Posterior vena cava (tissue), 2 donors: ENCODE measurements around the gene CCDC24. TPM values are rescaled to one million over a fixed set of nuclear protein-coding genes. Genes with fewer than 3 reads are reported as not detected.
A peak's percentile ranks its signal among the peaks of the same experiment; 100 is the strongest.

Experiments
- DNase-seq: peaks from one replicate; pipeline ENCODE4 v3.0.0-alpha.2; 2020; ENCODE audit warnings: low spot score
- intact Hi-C, 2 donors: fragments of 100-400 bp; cut with DNase I; formaldehyde crosslinking; loops; one replicate each; pipeline versions ENCODE4 v1.14.1 to v1.14.2; 2022 to 2023
- long read RNA-seq, 2 donors: library from polyadenylated mRNA; unstranded; transcript quantifications; one replicate each; pipeline ENCODE4 v2.0.0, GENCODE V29; 2020 to 2021
- total RNA-seq, 2 donors: library from RNA; stranded (reverse); fragmentation: NEBNext Ultra II Directional; extraction: Animal tissue kit (Norgen Biotek cat#: 25700); gene quantifications; one replicate each; pipeline ENCODE4 v1.2.1, GENCODE V29; 2021
- donor health status: DM: yes; HTN: yes; CAD: no.
- donor health status: DM: yes; HTN: yes; CAD: no.

Gene CCDC24
- 1 to 10 TPM; 2.5 to 4.1 TPM for total RNA-seq
- long read RNA-seq, donor 1, partial matches to known transcripts, result 1 of 6 reads
- long read RNA-seq, donor 1, other reads (novel, unspliced or antisense), result 5 of 6 reads
- long read RNA-seq, donor 2, partial matches to known transcripts, result 3 of 13 reads
- long read RNA-seq, donor 2, other reads (novel, unspliced or antisense), result 9 of 13 reads

DNA sequence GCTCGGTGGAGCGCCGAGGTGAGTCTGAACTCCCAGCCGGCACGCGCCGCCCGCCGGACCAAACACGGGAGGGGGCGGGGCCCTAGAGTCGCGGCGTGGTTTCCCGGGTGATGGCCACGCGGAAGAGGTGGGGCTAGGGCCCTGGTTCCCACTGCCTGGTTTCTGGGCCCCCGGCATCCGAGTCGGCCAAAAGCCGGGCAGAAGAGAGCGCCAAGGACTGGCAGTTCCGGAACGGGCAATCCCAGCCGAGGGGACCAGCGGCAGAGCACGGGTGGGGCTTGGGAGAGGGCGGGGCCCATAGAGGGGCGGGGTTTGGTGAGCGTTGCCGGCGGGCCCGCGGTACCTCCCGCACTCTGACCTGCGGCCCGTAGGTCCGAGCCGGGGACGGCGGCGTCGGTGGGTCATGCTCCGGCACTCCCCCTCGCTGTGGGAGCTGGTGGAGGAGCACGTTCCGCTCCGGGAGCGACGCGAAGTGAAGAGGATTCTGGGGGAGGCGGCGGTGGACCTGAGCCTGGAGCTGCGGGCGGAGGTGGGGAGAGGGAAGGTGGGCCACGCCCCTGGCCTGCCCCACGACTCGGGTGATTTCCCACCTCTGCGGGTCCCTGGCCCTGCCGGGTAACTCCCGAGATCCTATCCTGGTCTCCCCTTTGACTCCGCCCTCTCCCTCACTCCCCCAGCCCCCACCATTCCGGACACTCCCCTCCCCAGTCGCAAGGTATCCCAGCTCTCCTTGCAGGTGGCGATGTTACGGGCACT, at the start of gene CCDC24:
Gene CCDC24, plus strand, starts transcription at position 124 of the 756 bp plus-strand sequence. Its CDS starts 280 bp downstream, at position 404.
- peak; percentile 97 for DNase-seq
- intact Hi-C loops, result loop anchor here in 1 of 2 donors (5.0 kb wide), 1 partner anchor 439 kb away; no protein-coding TSS in a partner anchor

DNA sequence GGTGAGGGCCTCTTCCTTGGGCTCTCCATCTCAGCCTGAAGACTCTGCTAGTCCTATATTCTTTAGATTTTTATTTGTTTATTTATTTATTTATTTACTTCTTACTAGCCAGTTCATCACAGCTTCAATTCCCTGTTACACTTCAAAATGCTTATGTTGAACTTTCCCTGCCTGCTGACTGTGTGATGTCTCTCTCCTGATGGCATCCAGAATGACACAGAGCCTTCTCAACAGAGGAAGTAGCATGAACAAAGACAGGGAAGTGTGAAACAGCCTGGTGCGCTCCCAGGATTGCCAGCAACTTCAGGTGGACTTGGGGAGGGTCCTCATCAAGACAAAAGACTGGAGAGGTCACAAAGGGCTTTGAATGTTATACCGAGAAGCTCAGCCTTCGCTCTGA, 49.0 kb upstream of the CCDC24 start:
- DNase-seq, result peak; percentile 71
- intact Hi-C loops, result no loop called here

DNA sequence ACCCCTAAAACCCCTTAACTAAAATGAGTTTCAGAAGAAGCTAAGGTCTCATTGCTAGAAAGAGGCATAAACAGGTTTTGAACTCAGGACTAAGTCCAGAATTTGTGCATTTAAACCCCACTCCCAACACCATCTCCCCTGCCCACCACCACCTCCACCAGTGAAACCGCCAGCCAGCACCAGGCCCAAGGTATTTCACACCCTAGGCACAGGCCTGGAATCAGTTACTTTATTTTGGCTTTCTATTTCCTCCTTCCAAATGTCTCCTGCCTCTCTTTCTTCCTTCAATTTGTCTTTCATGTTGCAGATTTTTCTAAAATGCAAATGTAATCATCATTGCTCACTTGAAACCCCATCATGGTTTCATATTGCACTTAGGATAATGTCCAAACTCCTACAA, 46.5 kb upstream of the CCDC24 start:
- DNase-seq, result no peak
- intact Hi-C loops, result no loop called here

DNA sequence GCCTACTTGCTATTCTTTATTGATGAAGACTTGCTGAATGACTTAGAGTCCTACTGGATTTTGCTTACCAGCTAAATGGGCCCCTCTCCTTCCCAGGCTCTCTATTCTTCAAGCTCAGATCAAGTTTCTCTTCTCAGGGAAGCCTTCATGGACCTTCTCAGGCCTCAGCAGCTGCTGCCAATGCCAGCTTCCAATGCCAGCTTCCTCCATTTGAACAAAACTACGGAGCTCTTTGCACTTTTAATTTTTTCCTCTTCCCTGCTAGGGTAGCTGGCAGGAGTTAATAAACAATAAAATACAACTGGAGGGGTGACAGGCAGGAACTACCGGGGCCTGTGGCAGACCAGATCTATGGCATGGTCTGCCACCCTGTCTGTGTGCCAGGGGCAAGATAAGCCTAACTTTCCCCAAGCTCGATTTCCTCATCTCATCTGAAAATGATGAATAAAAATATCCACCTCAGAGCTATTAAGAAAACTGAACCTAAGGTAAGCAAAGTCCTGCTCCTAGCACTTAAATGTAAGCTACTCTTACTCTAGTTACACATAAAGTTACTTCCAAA, 45.6 kb upstream of the CCDC24 start:
- intact Hi-C loops, result no loop called here
- no peak for DNase-seq

DNA sequence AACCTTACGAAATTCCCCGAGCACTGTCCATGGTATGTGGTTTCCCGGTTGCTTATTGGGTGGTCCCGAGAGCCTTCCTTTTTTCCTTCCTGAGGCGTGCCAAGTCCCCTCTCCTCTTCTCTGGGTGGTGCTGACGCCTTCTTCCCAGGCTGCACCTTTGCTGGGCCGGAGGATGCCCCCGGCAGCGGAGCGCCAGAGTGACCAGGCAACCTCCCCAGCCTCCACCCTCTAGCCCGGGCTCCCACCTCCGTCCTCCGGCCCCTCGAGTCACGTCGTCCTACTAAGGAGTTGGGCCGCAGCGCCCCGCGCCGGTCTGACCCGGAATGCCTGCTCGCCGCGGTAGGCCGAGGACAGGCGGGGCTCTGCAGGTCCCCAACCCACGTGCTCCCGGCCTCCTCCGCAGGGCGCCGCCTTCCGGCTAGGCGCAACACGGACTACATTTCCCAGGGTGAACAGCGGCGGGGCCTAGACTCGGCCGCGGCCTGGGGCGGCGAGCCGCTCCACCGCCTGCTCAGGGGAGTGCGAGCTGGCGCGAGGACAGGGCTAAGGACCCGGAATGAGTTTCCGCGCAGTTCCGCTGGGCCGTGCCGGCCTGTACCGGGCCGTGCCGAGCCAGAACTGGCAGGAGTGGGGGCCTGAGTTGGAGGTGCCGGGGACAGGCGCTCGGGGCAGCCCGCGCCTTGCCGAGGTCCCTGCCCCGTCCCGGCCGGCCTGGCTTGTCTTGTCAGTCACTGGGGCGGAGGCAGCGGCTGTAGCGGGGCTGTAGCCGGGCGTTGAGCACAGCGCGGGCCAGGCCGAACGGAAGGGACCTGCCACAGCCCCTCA, 45.0 kb upstream of the CCDC24 start, which contains the start of gene IPO13:
Gene IPO13, plus strand, starts transcription at position 715 of the 825 bp plus-strand sequence. CDS start 651 bp downstream, outside the sequence.
- peak; percentile 99 for DNase-seq
- intact Hi-C loops, result no loop called here

DNA sequence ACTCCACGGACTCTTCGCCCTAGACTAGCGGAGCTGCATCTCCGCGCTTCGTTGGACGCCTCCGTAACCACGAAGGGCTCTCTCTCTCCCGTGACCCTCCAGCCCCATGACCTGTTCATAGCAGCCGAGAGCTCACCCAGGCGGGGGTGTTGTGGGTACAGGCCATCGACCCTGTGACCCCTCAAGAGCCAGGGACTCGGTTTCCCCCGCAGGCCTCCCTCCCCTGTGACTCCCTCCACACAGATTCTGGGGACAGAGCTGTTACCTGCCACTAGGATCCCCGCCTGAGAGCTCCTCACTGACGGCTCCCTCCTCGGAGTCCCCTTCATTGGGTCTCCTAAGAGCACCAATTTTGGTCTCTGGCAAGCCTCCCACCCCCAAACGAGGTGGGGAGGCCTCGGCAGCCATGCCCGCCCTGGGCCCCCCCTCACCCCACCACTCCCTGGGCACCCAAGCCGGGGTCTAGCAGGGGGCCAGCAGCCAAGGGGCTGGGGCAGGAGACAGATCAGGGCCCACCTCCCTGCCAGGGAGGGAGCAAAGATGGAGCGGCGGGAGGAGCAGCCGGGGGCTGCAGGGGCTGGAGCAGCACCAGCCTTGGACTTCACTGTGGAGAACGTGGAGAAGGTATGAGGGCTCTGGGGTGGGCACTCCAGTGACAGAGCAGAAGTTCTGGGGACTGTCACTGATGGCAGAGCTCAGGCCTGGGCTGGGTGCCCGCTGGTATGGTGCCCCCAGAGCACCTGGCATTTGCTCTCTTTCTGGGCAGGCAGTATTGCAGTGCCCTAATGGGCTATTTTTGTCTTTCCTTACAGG, 44.1 kb upstream of the CCDC24 start:
- DNase-seq, result no peak
- intact Hi-C loops, result no loop called here

DNA sequence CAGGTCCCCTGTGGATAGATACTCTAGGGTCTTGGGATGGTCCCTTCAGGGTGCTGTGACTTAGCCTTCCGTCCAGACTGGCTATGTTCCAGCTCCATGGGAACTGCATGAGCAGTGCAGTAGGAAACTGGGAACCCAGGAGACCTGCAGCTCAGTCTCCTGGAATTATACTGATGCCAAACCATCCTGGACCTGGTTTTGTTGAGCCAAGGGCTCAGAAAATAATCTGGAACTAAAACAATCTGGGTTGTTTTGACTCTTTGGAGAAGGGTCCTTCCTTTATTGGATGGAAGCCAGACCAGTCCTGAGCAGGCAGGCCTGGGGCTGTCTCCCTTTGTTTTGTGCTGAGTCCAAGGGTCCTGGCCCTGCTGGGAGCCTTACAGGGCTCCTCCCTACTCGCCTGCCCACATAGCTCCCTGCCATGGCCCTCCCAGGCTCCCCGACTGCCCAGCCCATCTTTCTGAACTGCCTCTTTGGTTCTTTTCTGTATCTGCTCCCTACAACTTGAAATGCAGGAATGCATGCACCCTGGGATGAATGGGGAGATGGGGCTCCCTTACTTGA, 43.4 kb upstream of the CCDC24 start:
- intact Hi-C loops, result no loop called here
- no peak for DNase-seq

DNA sequence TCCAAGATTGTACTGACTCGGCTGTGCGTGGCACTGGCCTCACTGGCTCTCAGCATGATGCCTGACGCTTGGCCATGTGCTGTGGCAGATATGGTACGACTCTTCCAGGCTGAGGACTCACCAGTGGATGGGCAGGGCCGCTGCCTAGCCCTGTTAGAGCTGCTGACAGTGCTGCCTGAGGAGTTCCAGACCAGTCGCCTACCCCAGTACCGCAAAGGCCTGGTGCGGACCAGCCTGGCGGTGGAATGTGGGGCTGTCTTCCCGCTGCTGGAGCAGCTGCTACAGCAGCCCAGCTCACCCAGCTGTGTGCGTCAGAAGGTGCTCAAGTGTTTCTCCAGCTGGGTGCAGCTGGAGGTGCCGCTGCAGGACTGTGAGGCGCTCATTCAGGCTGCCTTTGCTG, 41.7 kb upstream of the CCDC24 start:
- intact Hi-C loops, result loop anchor here in 1 of 2 donors (5.0 kb wide), 1 partner anchor 1687 kb away; no protein-coding TSS in a partner anchor
- peak; percentile 50 for DNase-seq

DNA sequence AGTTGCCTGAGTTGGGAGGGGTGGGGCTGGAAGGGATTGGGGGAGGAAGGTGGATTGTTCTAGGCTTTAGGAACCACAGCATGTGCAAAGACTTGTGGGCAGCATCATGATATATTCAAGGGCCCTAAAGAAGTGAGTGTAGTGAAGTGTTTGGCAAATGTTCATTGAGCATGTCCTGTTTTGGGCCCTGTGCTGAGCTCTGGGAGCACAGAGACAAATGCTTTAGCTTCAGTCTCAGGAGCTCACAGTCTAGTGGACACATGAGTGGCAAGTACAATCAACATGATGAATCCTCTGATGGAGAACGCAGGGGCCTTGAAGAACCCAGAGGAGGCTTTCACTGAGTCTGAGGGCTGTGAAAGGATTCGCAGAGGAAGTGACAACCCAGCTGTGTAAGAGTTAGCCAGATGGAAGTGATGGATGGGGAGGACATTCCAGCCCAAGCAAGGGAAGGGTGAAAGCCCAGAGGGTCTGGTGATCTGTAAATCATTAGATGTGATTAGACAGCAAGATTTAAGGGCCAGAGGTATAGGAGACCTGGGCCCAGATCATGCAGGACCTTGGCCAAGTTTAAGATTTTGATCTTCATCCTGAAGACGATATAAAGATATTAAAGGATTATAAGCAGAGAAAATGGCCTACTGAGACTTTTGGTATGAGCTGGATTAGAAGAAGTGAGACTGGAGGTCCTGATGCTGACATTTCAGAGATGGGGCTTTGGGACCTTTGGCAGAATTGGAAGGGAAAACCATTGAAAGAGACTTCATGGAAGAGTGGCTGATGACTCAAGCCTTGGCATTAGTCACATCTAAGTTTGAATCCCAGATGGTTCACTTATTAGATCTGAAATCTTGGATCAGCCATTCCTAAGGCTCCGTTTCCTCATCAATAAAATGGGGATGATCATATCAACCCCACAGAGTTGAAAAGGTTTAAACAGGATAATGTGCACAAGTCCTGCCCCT, 40.1 kb upstream of the CCDC24 start:
- no peak for DNase-seq
- intact Hi-C loops, result loop anchor here in 1 of 2 donors (5.0 kb wide), 1 partner anchor 1689 kb away; no protein-coding TSS in a partner anchor

DNA sequence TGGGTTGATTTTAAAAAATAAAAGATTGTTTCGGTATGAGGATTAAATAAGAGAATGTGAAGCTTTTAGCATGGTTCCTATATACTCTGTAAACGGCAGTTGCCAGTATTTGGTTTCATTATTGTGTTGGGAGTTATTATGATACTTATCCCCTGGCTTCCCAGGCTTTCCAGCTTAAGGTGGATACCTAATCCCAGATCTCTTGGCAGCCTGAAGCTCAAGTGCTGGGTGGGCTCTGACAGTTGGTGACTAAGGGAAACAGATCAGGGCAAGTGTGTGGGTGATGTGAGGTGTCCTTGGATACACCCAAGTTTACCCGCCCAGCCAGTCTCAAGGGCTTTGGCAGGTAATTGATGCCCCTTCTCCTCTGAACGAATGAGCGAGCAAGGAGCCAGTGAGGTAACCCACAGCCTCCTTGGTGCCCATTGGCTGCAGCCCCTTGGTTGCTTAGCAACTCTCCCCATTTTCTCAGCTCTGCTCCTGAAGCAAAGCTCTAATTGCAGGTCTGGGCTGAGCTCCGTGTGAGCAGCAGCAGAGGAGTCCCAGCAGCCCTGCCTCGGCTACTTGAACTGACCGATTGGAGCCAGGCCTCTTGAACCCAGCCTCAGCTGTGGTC, 38.6 kb upstream of the CCDC24 start:
- DNase-seq, result peak; percentile 64
- intact Hi-C loops, result loop anchor here in 1 of 2 donors (5.0 kb wide), 1 partner anchor 1691 kb away; no protein-coding TSS in a partner anchor

DNA sequence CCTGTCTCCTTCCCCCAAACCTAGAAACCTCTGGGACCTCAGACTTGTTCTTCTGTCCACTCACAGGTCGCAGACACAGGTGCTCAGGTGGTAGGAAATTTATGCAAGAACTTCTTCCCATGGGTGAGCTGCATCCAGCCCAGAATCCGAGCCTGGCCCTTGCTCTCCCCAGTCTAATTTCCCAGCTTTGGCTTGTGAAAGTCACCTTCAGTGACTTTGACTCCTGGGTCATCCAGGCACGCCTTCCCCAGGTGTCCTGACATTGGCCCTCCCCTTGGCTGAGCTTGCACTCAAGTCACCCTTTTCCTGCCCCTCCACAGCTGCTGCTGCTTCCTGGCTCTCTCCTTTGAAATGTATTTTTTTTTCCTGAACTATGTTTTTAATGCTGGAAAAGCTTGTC, 38.0 kb upstream of the CCDC24 start:
- intact Hi-C loops, result loop anchor here in 1 of 2 donors (5.0 kb wide), 1 partner anchor 1691 kb away; no protein-coding TSS in a partner anchor
- no peak for DNase-seq

DNA sequence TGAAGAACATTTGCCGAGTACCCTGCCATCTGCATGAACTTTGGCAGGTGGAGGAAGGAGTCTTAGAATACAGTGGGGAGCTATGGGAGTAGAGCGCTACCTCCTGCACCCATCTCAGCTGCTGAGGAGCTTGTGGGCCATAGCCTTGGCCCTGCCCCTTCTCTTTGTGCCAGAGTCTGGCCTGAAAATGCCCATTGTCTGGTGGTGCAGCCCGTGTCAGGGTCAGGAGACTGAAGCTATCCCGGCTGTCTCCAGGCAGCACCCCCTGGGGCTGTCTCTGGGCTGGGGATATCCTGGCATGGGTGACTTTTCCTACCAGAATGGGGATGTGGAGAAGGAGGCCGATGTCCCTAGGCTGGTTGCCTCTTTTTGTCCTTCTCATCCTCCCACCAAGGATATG, 37.4 kb upstream of the CCDC24 start:
- intact Hi-C loops, result loop anchor here in 1 of 2 donors (5.0 kb wide), 1 partner anchor 1692 kb away; no protein-coding TSS in a partner anchor

DNA sequence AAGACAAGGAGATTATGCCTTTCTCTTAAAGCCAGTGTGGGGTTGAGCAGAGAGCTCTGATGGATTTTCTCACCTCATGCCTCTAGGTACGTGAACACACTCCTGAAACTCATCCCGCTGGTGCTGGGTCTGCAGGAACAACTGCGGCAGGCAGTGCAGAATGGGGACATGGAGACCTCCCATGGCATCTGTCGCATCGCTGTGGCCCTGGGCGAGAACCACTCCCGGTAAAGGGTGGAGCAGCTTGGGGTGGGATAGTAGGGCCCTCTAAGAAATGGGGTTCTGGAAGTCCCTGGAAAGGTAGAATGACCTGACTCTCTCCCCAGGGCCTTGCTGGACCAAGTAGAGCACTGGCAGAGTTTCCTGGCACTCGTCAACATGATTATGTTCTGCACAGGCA, 35.2 kb upstream of the CCDC24 start:
- DNase-seq, result no peak
- intact Hi-C loops, result no loop called here

More for the DNA sequence above, 37.4 kb upstream of the CCDC24 start:
- no peak for DNase-seq

DNA sequence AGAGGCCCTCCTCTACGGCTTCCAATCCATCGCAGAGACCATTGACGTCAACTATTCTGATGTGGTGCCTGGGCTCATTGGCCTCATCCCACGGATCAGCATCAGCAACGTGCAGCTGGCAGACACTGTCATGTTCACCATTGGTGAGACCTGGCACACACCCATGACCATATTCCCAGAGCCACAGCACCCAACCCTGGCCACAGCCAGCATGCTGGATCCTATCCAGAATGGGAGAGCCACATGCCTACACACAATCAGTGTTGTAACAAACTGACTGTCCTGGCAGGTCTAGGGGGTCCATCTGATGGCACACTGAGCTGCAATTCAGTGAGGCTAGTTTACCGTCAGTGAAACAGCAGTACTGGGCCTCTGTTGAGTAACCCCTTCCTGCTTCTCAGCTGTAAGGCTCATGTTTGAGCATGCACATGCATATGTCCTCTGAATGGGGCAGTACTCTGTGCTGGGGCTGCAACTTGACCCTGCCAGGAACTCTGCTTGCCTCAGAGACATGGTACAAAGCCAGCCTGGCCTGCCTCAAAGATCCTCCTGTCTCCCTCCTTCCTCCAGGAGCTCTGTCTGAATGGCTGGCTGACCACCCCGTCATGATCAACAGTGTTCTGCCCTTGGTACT, 33.9 kb upstream of the CCDC24 start:
- DNase-seq, result peak; percentile 70
- intact Hi-C loops, result no loop called here

DNA sequence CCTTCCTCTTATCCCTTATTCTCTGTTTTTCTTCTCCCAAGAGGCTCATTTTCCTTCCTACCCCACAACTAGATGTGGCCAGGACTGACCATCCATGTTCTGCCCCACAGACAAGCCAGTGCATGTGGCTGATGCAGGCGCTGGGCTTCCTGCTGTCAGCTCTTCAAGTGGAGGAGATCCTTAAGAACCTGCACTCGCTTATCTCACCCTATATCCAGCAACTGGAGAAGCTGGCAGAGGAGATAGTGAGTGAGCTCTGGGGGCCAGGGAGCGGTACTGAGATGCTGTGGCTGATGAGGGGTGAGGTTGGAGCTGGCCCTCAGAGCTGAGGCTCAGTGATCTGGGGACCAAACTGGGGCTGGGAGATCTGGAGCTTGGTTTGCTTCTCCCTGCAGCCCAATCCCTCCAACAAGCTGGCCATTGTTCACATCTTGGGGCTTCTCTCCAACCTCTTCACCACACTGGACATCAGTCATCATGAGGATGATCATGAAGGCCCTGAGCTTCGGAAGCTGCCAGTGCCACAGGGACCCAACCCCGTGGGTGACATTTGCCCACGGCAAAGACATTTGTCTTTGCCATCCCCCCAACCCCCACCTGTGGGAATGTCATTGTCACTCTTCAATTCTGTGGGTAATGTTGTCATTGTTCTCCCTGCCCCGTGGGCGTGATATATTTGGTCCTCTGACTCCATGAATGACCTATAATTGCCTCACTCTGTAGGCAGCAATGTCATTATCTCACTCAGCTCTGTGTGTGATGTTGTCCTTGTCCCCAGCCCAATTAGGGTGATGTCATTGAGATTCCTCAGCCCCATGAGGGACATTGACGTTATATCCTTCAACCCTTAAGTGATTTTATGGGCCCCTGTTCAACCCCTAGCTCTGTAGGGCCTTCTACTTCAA, 32.8 kb upstream of the CCDC24 start:
- intact Hi-C loops, result no loop called here
- DNase-seq, result no peak
